ENCODE measurements around the gene RNF169. TPM values are rescaled to one million over a fixed set of nuclear protein-coding genes. Genes with fewer than 3 reads are reported as not detected.

Gene RNF169
- total and polyA plus RNA-seq, 2 of the 8 experiments (the other 6 are each of a cell fraction or from before 2014, with no cell fraction given): 3.6 to 12.5 TPM

GRCh38 chr11:74844072-74844471 is 95.4 kb downstream of the RNF169 start:
- Histone ChIP-seq H2BK20ac (ENCODE audit: low read length) (no peak overlapping the region), H3K4me2 (ENCODE audit: insufficient read depth in 1 of 2, low read depth in 2 of 2, low read length in 2 of 2) (no peak overlapping the region), H3K14ac (ENCODE audit: insufficient read length) (no peak overlapping the region), H2AFZ (ENCODE audit: low read length) (no peak overlapping the region), H2BK5ac (ENCODE audit: low read depth, low read length) (no peak overlapping the region; the same call in 1 of the 2 replicates), H3K27ac (ENCODE audit: low read depth, low read length) (no peak overlapping the region), H4K91ac (replicated peaks; ENCODE audit: insufficient read length, low read length) (no peak overlapping the region), H4K5ac (ENCODE audit: insufficient read length, low read depth, low read length) (no peak overlapping the region), H3K18ac (ENCODE audit: extremely low read depth, low read length) (no peak overlapping the region), H4K8ac (ENCODE audit: extremely low read depth, insufficient read depth, low read length) (no peak overlapping the region), H2BK15ac (ENCODE audit: low read length) (no peak overlapping the region), H3K9ac (replicated peaks in 1 of 4; ENCODE audit: extremely low read depth in 1 of 4, low read depth in 3 of 4, low read length in 3 of 4) (no peak overlapping the region), H2AK5ac (ENCODE audit: low read depth, low read length) (no peak overlapping the region), H3K56ac (replicated peaks; ENCODE audit: insufficient read length, low read depth, low read length) (no peak overlapping the region), H2BK12ac (ENCODE audit: low read depth, low read length) (no peak overlapping the region), H3K4me3 (ENCODE audit: extremely low read depth in 1 of 4, insufficient read depth in 2 of 4, low read depth in 3 of 4, low read length in 4 of 4) (no peak overlapping the region), H3K27me3 (replicated peaks in 1 of 4; ENCODE audit: control insufficient read depth in 3 of 4, extremely low read depth in 1 of 4, insufficient read depth in 3 of 4, low read length in 3 of 4) (no peaks in the 10 kb centered on the region), H3K4me1 (replicated peaks in 1 of 4; ENCODE audit: control insufficient read depth in 3 of 4, insufficient read depth in 4 of 4, low read length in 3 of 4) (no peaks in the 10 kb centered on the region), H3K36me3 (ENCODE audit: control insufficient read depth in 2 of 4, insufficient read depth in 4 of 4, low read length in 3 of 4) (peaks cover 0 to 7% (median 3%) of the 10 kb centered on the region in 4 experiments; a peak in 4 of 8 replicates), H3K79me1 (ENCODE audit: low read depth, low read length) (no peaks in the 10 kb centered on the region), H3K9me3 (ENCODE audit: insufficient read depth in 2 of 2, low read depth in 1 of 2, low read length in 1 of 2) (no peaks in the 10 kb centered on the region), H3K4ac (replicated peaks; ENCODE audit: insufficient read length, low read depth, low read length) (no peak overlapping the region), H4K20me1 (replicated peaks in 1 of 2; ENCODE audit: control insufficient read depth in 1 of 2, insufficient read depth in 2 of 2, low read length in 2 of 2) (no peaks in the 10 kb centered on the region), H3K23ac (ENCODE audit: insufficient read length) (no peak overlapping the region), H3K23me2 (ENCODE audit: low read depth, low read length) (no peaks in the 10 kb centered on the region), H3K79me2 (ENCODE audit: control insufficient read depth in 1 of 2, insufficient read depth in 2 of 2, low read length in 2 of 2) (no peaks in the 10 kb centered on the region), H2BK120ac (replicated peaks; ENCODE audit: low read depth, low read length) (no peak overlapping the region)
- ChIA-PET POLR2A (ENCODE audit: partially characterized antibody) (no interaction called here), CTCF (ENCODE audit: partially characterized antibody) (interaction anchor here (1.3 kb wide), 1 partner anchor 27 kb away, joined by 3 read pairs; no protein-coding TSS in a partner anchor)
- DNase-seq (ENCODE audit: low read depth in 1 of 2, low spot score in 2 of 2) (no peak), FAIRE-seq (no peak)
- WGBS, 2 experiments (ENCODE audit: extremely low coverage in 1 of 2, insufficient coverage in 1 of 2, insufficient read length in 1 of 2, insufficient replicate concordance in 2 of 2, low coverage in 1 of 2, low lambda C conversion rate in 2 of 2, missing lambda C conversion rate in 1 of 2): 87% methylated on average over 3 of the region's 3 CpGs; no CpG with 5 or more reads in 1 of the 2 experiments
- no peak for TF ChIP-seq TCF12 (IDR thresholded peaks at IDR 0.05; ENCODE audit: low read depth, low read length)
- no peak for TF ChIP-seq JUN (IDR thresholded peaks at IDR 0.05; ENCODE audit: low read depth, low read length)

Measured in H1 (cell line).